Activated CD8-positive, alpha-beta memory T cell treated with anti-CD3 and anti-CD28 coated beads for 36 hours (primary cell): ENCODE data around the gene KRT3. TPM values are rescaled to one million over a fixed set of nuclear protein-coding genes. Genes with fewer than 3 reads are reported as not detected.

Source experiments
- CTCF ChIA-PET: fragments of 350-600 bp; sonication (Branson Sonifier 250); formaldehyde crosslinking; loops from one replicate; lab custom pipeline; 2021; ENCODE audit warnings: antibody characterized with exemption; lab: Charles Lee
- POLR2A ChIA-PET: fragments of 350-600 bp; sonication (Branson Sonifier 250); formaldehyde crosslinking; loops from one replicate; lab custom pipeline; 2021; ENCODE audit warnings: antibody characterized with exemption; lab: Charles Lee
- total RNA-seq, 2 experiments: library from RNA; stranded (reverse); gene quantifications; one replicate each; pipeline ENCODE4 v1.2.3, GENCODE V29; 2021

The KRT3 gene
- total RNA-seq, 2 experiments from 2014 or later, result not detected

GRCh38 chr12:52790427-52791270 is 5.3 kb downstream of the KRT3 start:
- CTCF ChIA-PET, result interaction anchor here (1.5 kb wide), 1 partner anchor 9 kb away, joined by 4 read pairs; no protein-coding TSS in a partner anchor
- POLR2A ChIA-PET, result no interaction called here

- POLR2A ChIA-PET, result no interaction called here
- CTCF ChIA-PET, result interaction anchor here (1.5 kb wide), 2 partner anchors 8 to 9 kb away, joined by 4 read pairs; no protein-coding TSS in a partner anchor
Observed at GRCh38 chr12:52789637-52790426, 6.1 kb downstream of the KRT3 start.

GRCh38 chr12:52788876-52789636 is 6.9 kb downstream of the KRT3 start:
- CTCF ChIA-PET, result interaction anchor here (1.5 kb wide), 1 partner anchor 8 kb away, joined by 4 read pairs; no protein-coding TSS in a partner anchor

GRCh38 chr12:52788192-52788875 is 7.6 kb downstream of the KRT3 start:
- ChIA-PET CTCF (interaction anchor here (1.5 kb wide), 1 partner anchor 8 kb away, joined by 4 read pairs; no protein-coding TSS in a partner anchor), POLR2A (no interaction called here)

More at GRCh38 chr12:52788876-52789636, 6.9 kb downstream of the KRT3 start:
- POLR2A ChIA-PET, result no interaction called here

GRCh38 chr12:52787324-52788191 is 8.4 kb downstream of the KRT3 start:
- POLR2A ChIA-PET, result no interaction called here
- CTCF ChIA-PET, result no interaction called here

GRCh38 chr12:52784909-52785308 is 11.0 kb downstream of the KRT3 start:
- CTCF ChIA-PET, result no interaction called here
- POLR2A ChIA-PET, result no interaction called here

- ChIA-PET CTCF (no interaction called here), POLR2A (no interaction called here)
Observed at GRCh38 chr12:52783563-52784316, 12.2 kb downstream of the KRT3 start.

- CTCF ChIA-PET, result interaction anchor here (0.7 to 1.3 kb wide), 2 partner anchors 8 to 91 kb away, joined by 4 read pairs; no protein-coding TSS in a partner anchor
- POLR2A ChIA-PET, result no interaction called here
Observed at GRCh38 chr12:52782502-52782901, 13.4 kb downstream of the KRT3 start.

- ChIA-PET POLR2A (no interaction called here), CTCF (interaction anchor here (1.3 to 1.6 kb wide), 2 partner anchors 8 to 9 kb away, joined by 4 read pairs; no protein-coding TSS in a partner anchor)
Observed at GRCh38 chr12:52781399-52782082, 14.4 kb downstream of the KRT3 start.

GRCh38 chr12:52779914-52780313 is 16.0 kb downstream of the KRT3 start:
- ChIA-PET CTCF (interaction anchor here (1.6 kb wide), 1 partner anchor 9 kb away, joined by 4 read pairs; no protein-coding TSS in a partner anchor), POLR2A (no interaction called here)

- CTCF ChIA-PET, result no interaction called here
- POLR2A ChIA-PET, result no interaction called here
Observed at GRCh38 chr12:52778833-52779232, 17.1 kb downstream of the KRT3 start.

GRCh38 chr12:52777566-52777965 is 18.4 kb downstream of the KRT3 start:
- POLR2A ChIA-PET, result no interaction called here
- CTCF ChIA-PET, result interaction anchor here (0.8 kb wide), 1 partner anchor 102 kb away, joined by 3 read pairs; no protein-coding TSS in a partner anchor

GRCh38 chr12:52776913-52777395 is 19.0 kb downstream of the KRT3 start, which contains the start of gene KRT76:
KRT76 (minus strand) TSS chr12:52777345; CDS start chr12:52777291, 54 bp downstream.
- ChIA-PET POLR2A (no interaction called here), CTCF (interaction anchor here (0.8 kb wide), 1 partner anchor 103 kb away, joined by 3 read pairs; no protein-coding TSS in a partner anchor)

- ChIA-PET POLR2A (no interaction called here), CTCF (no interaction called here)
Observed at GRCh38 chr12:52776435-52776834, 19.5 kb downstream of the KRT3 start.

GRCh38 chr12:52774629-52775250 is 21.2 kb downstream of the KRT3 start:
- CTCF ChIA-PET, result no interaction called here

GRCh38 chr12:52772772-52773171 is 23.1 kb downstream of the KRT3 start:
- ChIA-PET CTCF (no interaction called here), POLR2A (no interaction called here)

More at GRCh38 chr12:52774629-52775250, 21.2 kb downstream of the KRT3 start:
- POLR2A ChIA-PET, result no interaction called here
